Stimulated activated CD4-positive, alpha-beta T cell treated with anti-CD3 and anti-CD28 coated beads, TNF-alpha, amount 100 ng/mL, for 24 hours (primary cell): Measurements from ENCODE around the gene CD83.
"Not testable (repeated sequence)": the region's sequence is repeated elsewhere in the genome, so short reads cannot be mapped to it uniquely, and the experiment has no call there.

Experiments used
- DNase-seq, 3 experiments: peaks; one replicate each; pipeline ENCODE4 v3.0.0-alpha.2; 2020; ENCODE audit warnings: low read depth in 3 of 3

CD83 gene, protein sequence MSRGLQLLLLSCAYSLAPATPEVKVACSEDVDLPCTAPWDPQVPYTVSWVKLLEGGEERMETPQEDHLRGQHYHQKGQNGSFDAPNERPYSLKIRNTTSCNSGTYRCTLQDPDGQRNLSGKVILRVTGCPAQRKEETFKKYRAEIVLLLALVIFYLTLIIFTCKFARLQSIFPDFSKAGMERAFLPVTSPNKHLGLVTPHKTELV

GRCh38 chr6:14117158-14118090, at the start of gene CD83:
TSS of gene CD83 (plus strand) at chr6:14117772. CDS start at chr6:14117812, 40 bp downstream.
- peak; percentile 50 to 75 (median 72) for DNase-seq

GRCh38 chr6:14068133-14068532, 49.4 kb upstream of the CD83 start:
- DNase-seq = no peak

DNA sequence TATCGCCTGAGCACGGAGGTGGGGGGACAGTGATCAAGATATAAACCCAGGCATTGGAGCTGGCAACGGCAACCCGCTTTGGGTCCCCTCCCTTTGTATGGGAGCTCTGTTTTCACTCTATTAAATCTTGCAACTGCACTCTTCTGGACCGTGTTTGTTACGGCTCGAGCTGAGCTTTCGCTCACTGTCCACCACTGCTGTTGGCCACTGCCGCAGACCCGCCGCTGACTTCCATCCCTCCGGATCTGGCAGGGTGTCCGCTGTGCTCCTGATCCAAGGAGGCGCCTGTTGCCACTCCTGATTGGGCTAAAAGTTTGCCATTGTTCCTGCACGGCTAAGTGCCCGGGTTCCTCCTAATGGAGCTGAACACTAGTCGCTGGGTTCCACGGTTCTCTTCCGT, 48.9 kb upstream of the CD83 start:
- DNase-seq = no peak

GRCh38 chr6:14070457-14070856, 47.1 kb upstream of the CD83 start:
- DNase-seq = no peak

DNA sequence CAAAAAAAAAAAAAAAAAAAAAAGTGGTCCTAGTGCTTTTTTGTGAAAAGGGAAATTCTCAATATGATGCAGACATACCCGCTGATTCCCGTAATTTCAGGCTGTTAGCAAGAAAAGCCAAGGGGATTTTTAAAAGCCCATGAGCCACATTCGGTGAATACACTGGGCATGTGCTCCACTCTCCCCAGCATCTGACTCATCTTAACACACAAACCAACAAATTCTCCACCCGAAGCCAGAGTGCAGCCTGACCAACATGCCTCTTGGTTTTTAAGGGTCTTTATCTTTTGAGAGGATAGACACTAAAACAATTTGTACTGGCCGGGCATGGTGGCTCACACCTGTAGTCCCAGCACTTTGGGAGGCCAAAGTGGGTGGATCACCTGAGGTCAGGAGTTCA, 45.5 kb upstream of the CD83 start:
- DNase-seq = no peak

- not testable (repeated sequence) for DNase-seq
Observed at GRCh38 chr6:14073561-14074354, 43.8 kb upstream of the CD83 start.

DNA sequence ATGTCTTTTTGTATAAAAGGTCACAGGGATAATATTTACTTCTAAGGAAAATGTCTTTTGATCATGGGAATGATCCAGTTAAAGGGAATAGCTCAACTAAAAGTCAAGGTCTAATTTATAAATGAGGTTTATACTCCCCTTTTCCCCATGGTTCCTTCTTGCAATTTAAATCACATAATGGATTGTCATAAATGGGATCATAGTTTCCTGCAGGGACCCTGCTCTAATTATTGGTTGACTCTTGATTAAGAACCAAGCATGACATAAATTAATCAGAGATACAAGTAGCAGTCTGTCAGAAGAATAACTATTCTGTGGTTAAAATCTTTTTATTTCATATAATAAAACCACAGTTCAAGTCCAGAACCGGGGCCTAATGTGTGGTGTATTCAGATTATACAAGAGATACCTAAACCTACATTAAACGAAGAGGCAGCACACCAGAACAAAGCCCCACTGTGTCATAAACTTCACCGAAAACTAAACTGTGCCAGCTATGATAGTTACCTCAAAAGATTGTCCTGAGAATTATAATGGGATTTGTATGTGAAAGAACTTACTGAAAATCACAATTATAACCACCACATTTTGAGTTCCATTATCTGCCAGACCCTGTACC, 43.0 kb upstream of the CD83 start:
- no peak for DNase-seq

GRCh38 chr6:14075095-14075503, 42.5 kb upstream of the CD83 start:
- DNase-seq = no peak

DNA sequence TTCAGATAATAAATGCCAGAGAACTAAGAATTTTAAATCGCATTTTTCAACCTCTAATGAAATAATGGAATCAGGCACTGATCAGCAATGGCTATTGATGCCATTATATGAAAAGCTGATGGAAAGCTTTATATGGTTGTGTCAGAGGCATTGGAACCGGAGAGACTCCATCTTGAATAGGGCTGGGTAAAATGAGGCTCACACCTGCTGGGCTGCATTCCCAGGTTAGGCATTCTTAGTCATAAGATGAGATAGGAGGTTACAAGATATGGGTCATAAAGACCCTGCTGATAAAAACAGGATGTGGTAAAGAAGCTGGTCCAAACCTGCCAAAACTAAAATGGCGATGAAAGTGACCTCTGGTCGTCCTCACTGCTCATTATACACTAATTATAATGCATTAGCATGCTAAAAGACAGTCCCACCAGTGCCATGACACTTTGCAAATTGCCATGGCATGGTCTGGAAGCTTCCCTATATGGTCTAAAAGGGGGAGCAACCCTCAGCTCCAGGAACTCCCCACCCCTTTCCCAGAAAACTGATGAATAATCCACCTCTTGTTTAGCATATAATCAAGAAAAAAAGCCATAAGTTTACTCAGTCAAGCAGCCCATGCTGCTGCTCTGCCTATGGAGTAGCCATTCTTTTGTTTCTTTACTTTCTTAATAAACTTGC, 40.2 kb upstream of the CD83 start:
- DNase-seq = no peak

DNA sequence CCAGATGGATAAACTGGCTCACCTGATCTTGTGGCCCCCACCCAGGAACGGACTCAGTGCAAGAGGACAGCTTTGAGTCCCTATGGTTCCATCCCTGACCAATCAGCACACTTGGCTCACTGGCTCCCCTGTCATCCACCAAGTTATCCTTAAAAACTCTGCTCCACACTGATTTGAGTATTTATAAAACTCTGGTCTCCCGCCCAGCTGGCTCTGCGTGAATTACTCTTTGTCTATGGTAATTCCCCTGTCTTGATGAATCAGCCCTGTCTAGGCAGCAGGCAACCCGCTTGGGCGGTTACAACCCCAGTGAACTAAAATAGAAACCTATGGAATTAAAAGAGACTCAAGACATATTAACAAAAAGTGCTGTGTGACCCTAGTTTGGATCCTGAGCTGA, 38.1 kb upstream of the CD83 start:
- peak in 1 of 3 experiments; percentile 22 for DNase-seq

- DNase-seq = no peak
Observed at GRCh38 chr6:14079971-14080370, 37.6 kb upstream of the CD83 start.

DNA sequence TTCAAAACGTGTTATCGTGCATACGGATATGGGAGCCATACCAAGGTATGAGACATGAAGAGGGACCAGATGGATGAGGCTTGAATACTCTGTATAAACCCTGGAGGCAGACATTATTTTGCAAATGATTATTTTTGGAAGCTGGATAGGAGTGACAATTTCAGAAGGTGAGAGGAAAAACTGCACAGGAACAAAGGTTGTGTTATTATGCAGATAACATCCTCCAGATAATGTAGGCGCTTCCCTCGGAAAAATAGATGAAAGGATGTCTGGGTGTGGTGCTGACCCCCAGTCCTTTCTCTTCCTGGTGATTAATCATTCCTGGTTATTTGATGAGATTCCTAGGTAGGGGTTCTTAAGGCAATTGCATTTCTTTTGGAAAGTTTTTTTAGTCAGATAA, 36.4 kb upstream of the CD83 start:
- DNase-seq = no peak

GRCh38 chr6:14082771-14083170, 34.8 kb upstream of the CD83 start:
- DNase-seq = no peak

GRCh38 chr6:14083262-14083661, 34.3 kb upstream of the CD83 start:
- no peak for DNase-seq

DNA sequence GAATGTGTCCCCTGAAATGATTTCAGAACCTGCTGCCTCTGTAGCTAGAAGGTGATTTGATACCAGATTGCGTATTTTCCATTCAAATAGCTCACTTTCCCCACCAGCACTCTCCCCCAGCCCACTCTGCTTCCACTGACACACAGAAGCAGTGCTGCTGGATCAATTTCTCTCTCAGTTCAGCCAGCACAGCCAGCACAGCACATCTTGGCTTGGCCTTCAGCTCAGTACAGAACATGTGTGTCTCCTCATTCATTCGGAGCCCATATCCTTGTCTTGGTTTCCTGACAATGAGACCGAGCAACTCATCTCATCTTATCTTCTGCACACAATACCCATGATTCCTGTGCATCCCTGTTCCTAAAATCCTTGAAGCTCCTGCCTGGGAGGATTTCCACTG, 33.8 kb upstream of the CD83 start:
- DNase-seq = no peak

DNA sequence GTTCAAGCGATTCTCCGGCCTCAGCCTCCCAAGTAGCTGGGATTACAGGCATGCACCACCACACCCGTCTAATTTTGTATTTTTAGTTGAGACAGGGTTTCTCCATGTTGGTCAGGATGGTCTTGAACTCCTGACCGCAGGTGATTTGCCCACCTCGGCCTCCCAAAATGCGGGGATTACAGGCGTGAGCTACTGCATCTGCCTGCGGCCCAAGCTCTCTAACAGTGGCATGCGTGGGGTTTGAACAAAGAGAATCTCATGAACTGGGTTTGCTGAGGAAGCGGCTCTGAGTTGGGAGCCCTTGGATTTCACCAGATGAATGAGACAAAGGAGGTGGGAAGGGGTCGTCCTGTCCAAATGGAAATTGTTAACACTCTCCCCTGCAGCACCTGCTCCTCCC, 33.2 kb upstream of the CD83 start:
- no peak for DNase-seq

DNA sequence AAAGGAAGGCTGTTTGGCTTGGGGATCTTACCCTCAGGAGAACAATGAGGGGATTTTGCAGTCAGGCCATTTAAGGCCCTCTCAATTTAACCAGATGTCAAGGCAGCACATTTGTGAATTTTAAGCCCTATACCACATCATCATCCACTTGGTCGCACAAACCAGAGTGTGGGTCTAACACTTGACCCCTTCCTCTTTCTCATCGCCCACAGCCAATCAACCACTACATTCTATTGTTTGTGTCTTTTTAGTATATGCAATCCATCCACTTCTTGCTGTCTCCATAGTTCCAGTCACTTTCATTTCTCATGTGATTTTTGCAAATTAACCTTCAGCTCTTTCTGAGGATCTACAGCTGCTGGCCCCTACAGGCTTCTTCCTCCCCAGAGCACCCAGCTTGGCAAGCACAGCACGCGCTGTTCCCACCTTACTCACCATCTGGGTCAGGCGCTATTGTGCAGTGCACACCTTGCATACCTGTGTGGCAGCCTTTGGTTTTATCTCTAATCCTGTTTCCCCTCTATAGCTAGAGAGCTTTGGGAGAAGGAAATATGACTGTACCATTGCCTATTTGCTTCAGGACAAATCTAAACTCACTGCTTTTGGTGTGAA, 32.3 kb upstream of the CD83 start:
- DNase-seq = no peak

- no peak for DNase-seq
Observed at GRCh38 chr6:14086701-14087100, 30.9 kb upstream of the CD83 start.

DNA sequence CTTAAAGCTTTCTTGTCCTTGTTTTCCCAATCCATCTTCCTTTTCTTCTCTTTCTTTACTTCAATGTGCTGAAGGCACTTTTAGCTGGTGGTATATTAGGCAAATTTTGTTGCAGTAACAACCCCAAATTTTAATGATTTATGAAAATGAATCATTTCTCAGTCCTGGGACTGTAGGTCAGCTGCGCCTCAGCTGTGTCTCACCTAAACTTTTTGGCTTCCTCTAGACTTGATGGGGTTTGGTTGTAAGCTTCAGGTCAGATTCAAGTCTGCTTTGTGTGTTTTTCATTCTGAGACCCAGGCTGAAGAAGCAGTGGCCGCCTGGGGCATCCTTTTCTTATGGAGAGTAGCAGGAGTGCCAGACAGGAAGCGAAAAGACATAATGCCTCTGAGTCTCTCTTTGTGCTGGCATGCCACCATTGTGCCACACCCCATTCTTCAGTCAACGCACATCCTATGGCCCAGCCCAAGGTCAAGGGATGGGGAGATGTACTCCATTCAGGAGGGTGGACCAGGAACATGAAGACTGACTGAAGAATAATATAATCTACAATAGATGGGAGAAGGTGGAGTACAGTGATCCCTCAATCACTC, 28.9 kb upstream of the CD83 start:
- no peak for DNase-seq

- DNase-seq = no peak
Observed at GRCh38 chr6:14089224-14089623, 28.3 kb upstream of the CD83 start.
